ENCODE data around the gene KMT5B.

Gene KMT5B

GRCh38 chr11:68121067-68121899, 91.8 kb downstream of the KMT5B start, which contains the start of gene CHKA:
Gene CHKA (minus strand): TSS chr11:68121388. CDS start chr11:68121177, 211 bp downstream.
- Histone ChIP-seq H2BK15ac (ENCODE audit: low read length) (peak within 1 kb of the TSS; percentile 98), H3K4me3 (ENCODE audit: low read length in 2 of 2) (peak within 1 kb of the TSS; percentile 79 to 93), H4K91ac (ENCODE audit: low read depth, low read length, poor library complexity) (peak within 1 kb of the TSS; percentile 79), H2AFZ (ENCODE audit: low read length) (peak within 1 kb of the TSS; percentile 96), H4K8ac (ENCODE audit: low read depth, low read length) (peak within 1 kb of the TSS; percentile 98), H2BK120ac (ENCODE audit: low read depth, low read length) (peak within 1 kb of the TSS; percentile 2), H3K18ac (ENCODE audit: low read length) (peak within 1 kb of the TSS; percentile 95), H3K36me3 (replicated peaks in 1 of 2; ENCODE audit: control insufficient read depth in 2 of 2, insufficient read depth in 2 of 2, low read length in 2 of 2) (peaks cover 0 to 5% of the 10 kb centered on the region in 2 donors), H3K9me3 (replicated peaks in 1 of 2; ENCODE audit: control insufficient read depth in 2 of 2, insufficient read depth in 1 of 2, low read depth in 1 of 2, low read length in 2 of 2) (no peaks in the 10 kb centered on the region), H3K4me2 (ENCODE audit: insufficient read depth, low read length, poor library complexity, severe bottlenecking) (peak within 1 kb of the TSS; percentile 90), H2BK5ac (ENCODE audit: low read length) (peak within 1 kb of the TSS; percentile 67), H3K27me3 (ENCODE audit: control insufficient read depth in 3 of 3, insufficient read depth in 3 of 3, low read depth in 1 of 3, low read length in 3 of 3) (no peaks in the 10 kb centered on the region), H2BK12ac (ENCODE audit: low read length) (peak within 1 kb of the TSS; percentile 8), H3K14ac (ENCODE audit: low read length) (no peak within 1 kb of the TSS), H3K9ac (ENCODE audit: low read depth, low read length, poor library complexity) (peak within 1 kb of the TSS; percentile 89), H3K27ac (replicated peaks; ENCODE audit: low read length) (peak within 1 kb of the TSS; percentile 93), H3K23ac (ENCODE audit: low read depth, low read length, poor library complexity) (peak within 1 kb of the TSS; percentile 75), H2AK5ac (ENCODE audit: low read depth, low read length) (peak within 1 kb of the TSS; percentile 100), H3K79me1 (ENCODE audit: low read depth, low read length) (peaks cover 6% of the 10 kb centered on the region), H3K4ac (ENCODE audit: low read length) (peak within 1 kb of the TSS; percentile 91), H3K4me1 (ENCODE audit: control insufficient read depth in 2 of 2, insufficient read depth in 1 of 2, low read depth in 1 of 2, low read length in 2 of 2) (peaks cover 5 to 19% of the 10 kb centered on the region in 2 donors)
- DNase-seq (ENCODE audit: low spot score), result peak; percentile 94
- WGBS, 2 donors (ENCODE audit: extremely low coverage in 2 of 2, insufficient read length in 2 of 2, insufficient replicate concordance in 1 of 2), result no CpG with 5 or more reads among the region's 107 CpGs

GRCh38 chr11:68120273-68121066, 92.6 kb downstream of the KMT5B start:
- peak; percentile 44 for DNase-seq (ENCODE audit: low spot score)
- H4K8ac ChIP-seq (ENCODE audit: low read depth, low read length), result no peak overlapping the region
- peaks cover 8% of the 10 kb centered on the region for H3K79me1 ChIP-seq (ENCODE audit: low read depth, low read length)
- no peak overlapping the region for H3K23ac ChIP-seq (ENCODE audit: low read depth, low read length, poor library complexity)
- H3K18ac ChIP-seq (ENCODE audit: low read length), result peak overlapping the region; percentile 91
- no CpG with 5 or more reads among the region's 73 CpGs for WGBS, 2 donors (ENCODE audit: extremely low coverage in 2 of 2, insufficient read length in 2 of 2, insufficient replicate concordance in 1 of 2)
- peak overlapping the region; percentile 79 to 93 for H3K4me3 ChIP-seq (ENCODE audit: low read length in 2 of 2)
- no peak overlapping the region for H2AK5ac ChIP-seq (ENCODE audit: low read depth, low read length)
- peak overlapping the region; percentile 93 for H3K27ac ChIP-seq (replicated peaks; ENCODE audit: low read length)
- no peak overlapping the region for H4K91ac ChIP-seq (ENCODE audit: low read depth, low read length, poor library complexity)
- no peak overlapping the region for H3K14ac ChIP-seq (ENCODE audit: low read length)
- no peak overlapping the region for H2BK120ac ChIP-seq (ENCODE audit: low read depth, low read length)
- H3K36me3 ChIP-seq (replicated peaks in 1 of 2; ENCODE audit: control insufficient read depth in 2 of 2, insufficient read depth in 2 of 2, low read length in 2 of 2), result peaks cover 0 to 12% of the 10 kb centered on the region in 2 donors
- H2AFZ ChIP-seq (ENCODE audit: low read length), result peak overlapping the region; percentile 80
- peak overlapping the region; percentile 90 for H3K4me2 ChIP-seq (ENCODE audit: insufficient read depth, low read length, poor library complexity, severe bottlenecking)
- no peaks in the 10 kb centered on the region for H3K9me3 ChIP-seq (replicated peaks in 1 of 2; ENCODE audit: control insufficient read depth in 2 of 2, insufficient read depth in 1 of 2, low read depth in 1 of 2, low read length in 2 of 2)
- no peak overlapping the region for H2BK15ac ChIP-seq (ENCODE audit: low read length)
- H3K9ac ChIP-seq (ENCODE audit: low read depth, low read length, poor library complexity), result peak overlapping the region; percentile 89
- no peak overlapping the region for H3K4ac ChIP-seq (ENCODE audit: low read length)
- no peak overlapping the region for H2BK5ac ChIP-seq (ENCODE audit: low read length)
- H3K27me3 ChIP-seq (ENCODE audit: control insufficient read depth in 3 of 3, insufficient read depth in 3 of 3, low read depth in 1 of 3, low read length in 3 of 3), result no peaks in the 10 kb centered on the region
- H2BK12ac ChIP-seq (ENCODE audit: low read length), result no peak overlapping the region
- H3K4me1 ChIP-seq (ENCODE audit: control insufficient read depth in 2 of 2, insufficient read depth in 1 of 2, low read depth in 1 of 2, low read length in 2 of 2), result peaks cover 5 to 19% of the 10 kb centered on the region in 2 donors

- H3K4me1 ChIP-seq (ENCODE audit: control insufficient read depth in 2 of 2, insufficient read depth in 1 of 2, low read depth in 1 of 2, low read length in 2 of 2), result peaks cover 5 to 19% of the 10 kb centered on the region in 2 donors
- no peak overlapping the region for H3K14ac ChIP-seq (ENCODE audit: low read length)
- H3K4me2 ChIP-seq (ENCODE audit: insufficient read depth, low read length, poor library complexity, severe bottlenecking), result peak overlapping the region; percentile 20
- H3K9me3 ChIP-seq (replicated peaks in 1 of 2; ENCODE audit: control insufficient read depth in 2 of 2, insufficient read depth in 1 of 2, low read depth in 1 of 2, low read length in 2 of 2), result no peaks in the 10 kb centered on the region
- no peak for DNase-seq (ENCODE audit: low spot score)
- no peak overlapping the region for H3K23ac ChIP-seq (ENCODE audit: low read depth, low read length, poor library complexity)
- peak overlapping the region; percentile 5 for H3K27ac ChIP-seq (replicated peaks; ENCODE audit: low read length)
- H3K9ac ChIP-seq (ENCODE audit: low read depth, low read length, poor library complexity), result no peak overlapping the region
- no peak overlapping the region for H3K4ac ChIP-seq (ENCODE audit: low read length)
- H3K18ac ChIP-seq (ENCODE audit: low read length), result no peak overlapping the region
- no peak overlapping the region for H4K91ac ChIP-seq (ENCODE audit: low read depth, low read length, poor library complexity)
- H4K8ac ChIP-seq (ENCODE audit: low read depth, low read length), result no peak overlapping the region
- H2BK15ac ChIP-seq (ENCODE audit: low read length), result no peak overlapping the region
- no CpG with 5 or more reads among the region's 4 CpGs for WGBS, 2 donors (ENCODE audit: extremely low coverage in 2 of 2, insufficient read length in 2 of 2, insufficient replicate concordance in 1 of 2)
- no peaks in the 10 kb centered on the region for H3K27me3 ChIP-seq (ENCODE audit: control insufficient read depth in 3 of 3, insufficient read depth in 3 of 3, low read depth in 1 of 3, low read length in 3 of 3)
- peaks cover 2 to 21% of the 10 kb centered on the region in 2 donors for H3K36me3 ChIP-seq (replicated peaks in 1 of 2; ENCODE audit: control insufficient read depth in 2 of 2, insufficient read depth in 2 of 2, low read length in 2 of 2)
- no peak overlapping the region for H2BK120ac ChIP-seq (ENCODE audit: low read depth, low read length)
- peak overlapping the region in 1 of 2 donors; percentile 3 for H3K4me3 ChIP-seq (ENCODE audit: low read length in 2 of 2)
- no peak overlapping the region for H2AK5ac ChIP-seq (ENCODE audit: low read depth, low read length)
- no peak overlapping the region for H2AFZ ChIP-seq (ENCODE audit: low read length)
- H2BK12ac ChIP-seq (ENCODE audit: low read length), result no peak overlapping the region
- no peak overlapping the region for H2BK5ac ChIP-seq (ENCODE audit: low read length)
- peaks cover 10% of the 10 kb centered on the region for H3K79me1 ChIP-seq (ENCODE audit: low read depth, low read length)
These were observed 94.2 kb downstream of the KMT5B start for GRCh38 chr11:68118706-68119448.

Measured in neuronal stem cell (in vitro differentiated cells).